ENCODE results near the gene KRTAP3-3.

The KRTAP3-3 gene

DNA sequence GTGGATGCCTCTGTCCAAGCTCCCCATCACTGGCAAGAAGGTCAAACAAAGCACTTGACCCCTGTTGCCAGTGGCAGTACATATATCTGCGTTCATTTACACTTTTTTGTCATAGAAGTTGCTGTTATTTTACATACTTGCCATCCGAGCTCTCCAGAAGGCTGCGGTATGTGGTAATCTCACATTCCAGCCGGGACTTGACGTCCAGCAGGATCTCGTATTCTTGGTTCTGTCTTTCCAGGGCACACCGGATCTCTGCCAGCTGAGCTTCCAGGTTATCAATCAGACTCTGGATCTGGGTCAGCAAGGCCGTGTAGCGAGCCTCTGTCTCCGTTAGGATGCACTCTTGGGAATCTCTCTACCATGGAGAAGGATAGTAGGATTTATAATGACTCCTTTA, 33.8 kb downstream of the KRTAP3-3 start:
- no peak for DNase-seq
- TF ChIP-seq GATA1 (IDR thresholded peaks at IDR 0.05; ENCODE audit: low read depth, low read length) (no peak), POLR2A (IDR thresholded peaks at IDR 0.05; ENCODE audit: low read length) (no peak)

DNA sequence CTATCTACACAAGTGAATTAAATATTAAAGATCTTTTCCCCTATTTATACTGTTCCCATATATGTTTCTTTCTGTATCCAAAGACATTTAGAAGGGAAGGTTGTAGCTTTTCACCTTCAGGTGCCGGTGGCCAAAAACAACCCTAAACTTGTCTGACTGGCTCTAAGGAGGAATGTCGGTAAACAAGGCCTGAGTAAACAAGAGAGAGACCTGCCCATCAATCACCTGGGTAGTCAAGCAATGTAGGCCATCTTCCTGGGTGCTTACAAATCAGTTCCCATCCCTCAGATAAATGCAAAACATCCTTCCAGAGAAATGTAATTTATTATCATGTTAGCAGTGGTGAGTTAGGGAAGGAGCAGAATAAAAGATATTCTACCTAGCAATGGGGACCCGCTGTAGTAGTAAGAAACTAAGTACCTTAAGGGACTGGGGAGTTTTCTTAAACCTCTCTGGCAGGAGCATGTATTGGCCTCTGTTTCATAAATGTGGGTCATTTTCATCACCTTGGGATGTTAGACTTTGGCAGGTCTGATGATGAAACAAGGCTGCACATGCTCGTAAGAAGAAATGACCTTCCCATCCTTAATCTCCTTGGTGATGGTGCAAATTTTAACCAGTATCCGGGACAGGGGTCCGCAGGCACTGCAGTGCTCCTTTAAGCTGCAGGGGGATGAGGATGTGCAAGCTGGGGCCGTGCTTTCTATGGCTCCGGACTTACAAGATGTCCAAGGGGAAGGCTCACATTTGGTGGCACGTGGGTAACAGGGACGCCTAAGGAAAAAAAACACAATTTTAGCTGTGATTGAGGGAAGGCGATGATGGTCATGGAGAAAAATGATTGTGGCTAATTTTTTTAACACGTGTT, 35.6 kb downstream of the KRTAP3-3 start:
- no peak for DNase-seq
- no peak for TF ChIP-seq POLR2A (IDR thresholded peaks at IDR 0.05; ENCODE audit: low read length)
- TF ChIP-seq GATA1 (IDR thresholded peaks at IDR 0.05; ENCODE audit: low read depth, low read length): no peak

DNA sequence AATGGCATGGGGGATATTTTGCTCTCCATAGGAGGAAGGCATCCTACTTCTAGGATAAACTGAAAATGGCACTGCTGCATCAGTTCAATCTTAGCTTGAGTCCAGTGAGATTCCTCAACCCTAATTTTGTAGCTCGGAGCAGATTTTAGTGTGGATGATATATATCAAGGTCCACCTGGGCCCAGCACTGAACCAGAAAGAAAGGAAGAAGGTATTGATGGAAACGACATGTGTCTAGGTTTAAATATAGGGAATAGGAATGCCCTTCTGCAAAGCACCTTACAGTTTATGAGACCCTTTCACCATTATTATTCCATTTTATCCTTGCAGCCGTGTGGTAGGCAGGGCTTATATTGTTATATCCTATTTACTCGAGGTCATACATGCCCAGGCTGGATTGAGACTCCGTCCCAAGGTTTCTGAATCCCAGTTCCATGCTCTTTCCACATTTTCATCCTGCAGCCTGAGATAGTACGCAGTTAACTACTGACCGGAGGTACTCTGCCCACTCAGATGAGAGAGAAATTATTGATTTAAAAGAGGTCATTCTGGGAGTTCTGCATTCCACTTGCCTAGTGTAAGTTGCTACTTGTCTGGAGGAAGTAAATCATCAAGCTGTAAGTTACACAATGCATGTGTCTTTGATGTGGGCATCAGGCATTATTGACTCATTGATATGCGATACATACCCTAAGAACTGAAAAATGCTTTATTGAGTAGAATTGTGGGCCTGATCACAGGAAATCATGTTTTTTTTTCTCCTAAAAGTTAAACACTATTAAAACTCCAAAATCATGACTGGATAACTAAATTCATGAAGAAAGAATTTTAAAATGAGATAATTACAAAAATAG, 37.3 kb downstream of the KRTAP3-3 start:
- TF ChIP-seq GATA1 (IDR thresholded peaks at IDR 0.05; ENCODE audit: low read depth, low read length): no peak
- TF ChIP-seq POLR2A (IDR thresholded peaks at IDR 0.05; ENCODE audit: low read length): no peak
- no peak for DNase-seq

DNA sequence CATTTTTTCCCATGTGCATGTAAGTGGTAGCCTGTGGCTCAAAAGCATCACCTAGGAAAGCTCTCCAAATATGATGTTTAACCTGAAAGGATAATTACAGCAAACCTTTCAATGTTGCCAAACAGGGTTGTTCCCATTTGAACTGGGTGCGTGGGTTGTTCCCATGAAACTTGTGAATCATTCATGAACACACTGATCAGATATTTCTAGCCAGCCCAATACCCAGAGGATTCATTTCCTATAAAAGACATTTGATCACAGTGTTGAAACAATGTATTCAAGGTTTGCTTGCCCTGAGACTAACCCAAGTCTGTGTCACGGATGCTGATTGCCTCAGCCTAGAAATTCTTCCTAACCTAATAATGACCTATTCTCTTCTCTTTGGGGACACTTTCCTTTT, 40.1 kb downstream of the KRTAP3-3 start:
- no peak for TF ChIP-seq POLR2A (IDR thresholded peaks at IDR 0.05; ENCODE audit: low read length)
- no peak for TF ChIP-seq GATA1 (IDR thresholded peaks at IDR 0.05; ENCODE audit: low read depth, low read length)
- no peak for DNase-seq

GRCh38 chr17:40952661-40953060, 41.3 kb downstream of the KRTAP3-3 start:
- TF ChIP-seq POLR2A (IDR thresholded peaks at IDR 0.05; ENCODE audit: low read length) (no peak), GATA1 (IDR thresholded peaks at IDR 0.05; ENCODE audit: low read depth, low read length) (no peak)
- DNase-seq: no peak

- TF ChIP-seq POLR2A (IDR thresholded peaks at IDR 0.05; ENCODE audit: low read length): no peak
- TF ChIP-seq GATA1 (IDR thresholded peaks at IDR 0.05; ENCODE audit: low read depth, low read length): no peak
- no peak for DNase-seq
Observed at GRCh38 chr17:40952154-40952553, 41.8 kb downstream of the KRTAP3-3 start.

- TF ChIP-seq GATA1 (IDR thresholded peaks at IDR 0.05; ENCODE audit: low read depth, low read length) (no peak), POLR2A (IDR thresholded peaks at IDR 0.05; ENCODE audit: low read length) (no peak)
- DNase-seq: no peak
Observed at GRCh38 chr17:40951011-40951622, 42.8 kb downstream of the KRTAP3-3 start.

GRCh38 chr17:40950176-40950575, 43.8 kb downstream of the KRTAP3-3 start:
- TF ChIP-seq POLR2A (IDR thresholded peaks at IDR 0.05; ENCODE audit: low read length): no peak
- TF ChIP-seq GATA1 (IDR thresholded peaks at IDR 0.05; ENCODE audit: low read depth, low read length): no peak
- no peak for DNase-seq

GRCh38 chr17:40949418-40949817, 44.5 kb downstream of the KRTAP3-3 start:
- DNase-seq: no peak
- TF ChIP-seq POLR2A (IDR thresholded peaks at IDR 0.05; ENCODE audit: low read length): no peak
- TF ChIP-seq GATA1 (IDR thresholded peaks at IDR 0.05; ENCODE audit: low read depth, low read length): no peak

GRCh38 chr17:40947929-40948328, 46.0 kb downstream of the KRTAP3-3 start:
- no peak for TF ChIP-seq GATA1 (IDR thresholded peaks at IDR 0.05; ENCODE audit: low read depth, low read length)
- no peak for TF ChIP-seq POLR2A (IDR thresholded peaks at IDR 0.05; ENCODE audit: low read length)
- DNase-seq: no peak

DNA sequence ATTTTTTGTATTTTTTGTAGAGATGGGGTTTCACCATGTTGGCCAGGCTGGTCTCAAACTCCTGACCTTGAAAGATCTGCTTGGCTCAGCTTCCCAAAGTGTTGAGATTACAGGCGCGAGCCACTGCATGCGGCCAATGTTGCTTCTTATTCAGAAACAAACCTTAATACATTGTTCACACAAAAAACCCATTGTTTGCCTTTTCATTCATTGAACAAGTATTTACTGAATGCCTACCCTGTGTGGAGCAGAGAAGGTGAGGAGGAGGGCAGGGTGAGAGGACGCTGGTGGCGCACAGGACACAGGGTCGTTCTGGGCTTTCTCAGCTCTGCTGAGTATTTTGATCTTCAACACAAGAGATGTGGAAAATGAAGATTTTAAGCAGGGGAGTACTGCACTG, 48.5 kb downstream of the KRTAP3-3 start:
- no peak for DNase-seq
- no peak for TF ChIP-seq POLR2A (IDR thresholded peaks at IDR 0.05; ENCODE audit: low read length)
- no peak for TF ChIP-seq GATA1 (IDR thresholded peaks at IDR 0.05; ENCODE audit: low read depth, low read length)

DNA sequence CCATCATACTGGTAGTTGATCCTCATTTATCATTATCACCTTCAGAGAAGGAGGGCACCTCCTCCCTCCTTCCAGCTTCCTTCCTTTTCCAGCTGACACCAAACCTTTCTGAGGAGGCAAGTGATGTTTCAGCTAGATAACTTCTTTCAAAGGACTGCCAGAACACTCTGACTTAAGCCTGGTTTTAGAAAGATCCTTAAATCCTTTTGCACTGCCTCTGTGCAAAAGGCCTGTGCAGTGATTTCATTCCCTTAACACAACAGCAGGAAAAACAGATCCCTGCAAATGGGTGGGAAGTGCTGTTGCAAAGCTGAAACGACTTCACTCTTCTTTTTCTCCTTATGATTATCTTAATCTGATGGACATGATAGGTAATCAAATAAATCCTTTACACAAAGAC, 49.4 kb downstream of the KRTAP3-3 start:
- TF ChIP-seq GATA1 (IDR thresholded peaks at IDR 0.05; ENCODE audit: low read depth, low read length) (no peak), POLR2A (IDR thresholded peaks at IDR 0.05; ENCODE audit: low read length) (no peak)

More for the DNA sequence above, 49.4 kb downstream of the KRTAP3-3 start:
- DNase-seq: no peak

Measured in erythroblast (primary cell).